22Rv1 (cell line): ENCODE results near the gene KPNA4.

Experiments used
- H3K27ac ChIP-seq: fragments of 450-650 bp; 2 replicates; pipeline ENCODE4 v1.5.1; 2017
- CTCF ChIP-seq: fragments of 450-650 bp; IDR thresholded peaks from 2 replicates; pipeline ENCODE4 v1.5.1; 2017; ENCODE audit warnings: mild to moderate bottlenecking
- ZFX ChIP-seq: fragments of 450-650 bp; IDR thresholded peaks from 2 replicates; pipeline ENCODE4 v1.6.1; 2017; ENCODE audit warnings: antibody characterized with exemption, borderline replicate concordance

KPNA4 gene

DNA sequence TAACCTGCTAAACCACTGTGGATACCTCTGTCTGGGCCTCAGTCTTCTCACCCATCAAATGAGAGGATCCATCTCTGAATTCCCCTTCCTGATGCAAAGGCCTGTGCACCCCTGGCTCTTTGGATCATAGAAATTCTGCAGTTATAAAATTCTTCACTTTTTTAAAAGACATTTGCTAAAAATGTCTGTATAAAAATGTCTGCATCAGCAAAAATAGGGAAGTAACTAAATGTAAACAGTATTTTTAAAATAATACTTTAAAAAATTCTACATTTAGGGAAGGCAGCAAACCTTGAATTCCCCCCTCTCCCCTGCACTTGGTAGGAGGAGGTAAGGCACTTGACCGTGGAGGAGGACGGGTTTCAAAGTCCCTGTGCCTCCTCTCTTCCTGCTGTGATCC lies 90.2 kb downstream of the KPNA4 start:
- TF ChIP-seq CTCF = no peak
- TF ChIP-seq ZFX = no peak
- H3K27ac ChIP-seq = no peak overlapping the region

DNA sequence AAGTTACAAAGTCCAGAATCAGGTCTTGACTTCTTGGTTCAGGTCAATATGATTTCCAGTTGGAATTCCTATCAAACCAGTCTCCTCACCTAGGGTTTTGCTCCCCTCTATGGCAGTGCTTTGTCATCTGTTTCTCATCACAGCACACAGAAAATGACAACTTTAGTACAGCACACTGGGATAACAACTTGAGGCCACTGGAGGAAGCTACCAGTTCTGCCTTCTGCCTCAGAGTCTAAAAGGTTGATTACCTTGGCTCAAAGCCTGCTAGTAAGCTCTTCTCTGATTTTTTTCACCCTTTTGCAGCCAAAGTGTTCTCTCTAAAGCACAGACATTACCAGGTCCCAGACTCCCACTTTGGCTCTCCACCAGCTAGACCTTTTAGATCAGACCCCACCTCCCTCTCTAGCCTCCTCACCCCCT lies 90.9 kb downstream of the KPNA4 start:
- H3K27ac ChIP-seq = no peak overlapping the region
- TF ChIP-seq ZFX (no peak), CTCF (no peak)

- H3K27ac ChIP-seq = no peak overlapping the region
- no peak for TF ChIP-seq CTCF
- TF ChIP-seq ZFX = no peak
Observed at GRCh38 chr3:160473978-160474377, 91.4 kb downstream of the KPNA4 start.

DNA sequence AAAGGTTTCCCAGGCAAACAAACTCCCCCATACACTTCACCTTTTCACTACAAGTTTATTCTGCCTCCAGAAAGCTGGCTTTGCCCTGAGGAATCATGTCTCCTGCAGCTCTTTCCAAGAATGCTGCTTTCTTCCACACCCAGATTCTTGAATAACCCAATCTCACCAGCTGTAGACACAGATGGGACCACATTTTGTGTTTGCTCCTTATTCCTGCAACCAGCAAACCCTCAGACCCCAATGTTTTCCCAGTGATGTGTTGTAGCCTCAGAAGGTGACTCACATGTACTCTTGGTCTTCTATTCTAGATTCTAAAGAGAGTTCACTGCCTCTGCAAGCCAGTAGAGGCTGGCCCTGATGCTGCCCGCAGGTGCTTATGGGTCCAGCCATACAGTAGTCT lies 92.2 kb downstream of the KPNA4 start:
- no peak overlapping the region for H3K27ac ChIP-seq
- TF ChIP-seq CTCF (no peak), ZFX (no peak)

DNA sequence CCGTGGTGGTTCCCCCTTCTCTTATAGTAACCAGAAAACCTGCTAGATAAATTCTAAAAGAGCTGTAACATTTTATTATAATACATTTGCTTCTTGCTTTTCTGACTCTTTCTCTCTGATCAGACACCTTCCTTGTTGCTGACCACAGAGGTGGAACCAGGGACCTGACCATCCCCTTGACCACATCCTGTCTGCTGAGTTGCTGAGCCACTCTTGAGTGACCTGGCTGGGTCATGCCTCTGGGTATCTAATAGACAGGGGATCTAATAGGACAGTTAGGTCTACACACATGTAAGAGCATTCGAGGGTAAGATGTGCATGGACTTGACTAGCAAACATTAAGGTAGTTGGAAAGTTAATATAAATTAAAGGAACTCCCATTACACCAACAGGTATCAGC lies 93.0 kb downstream of the KPNA4 start:
- TF ChIP-seq CTCF (no peak), ZFX (no peak)
- H3K27ac ChIP-seq = no peak overlapping the region

GRCh38 chr3:160471892-160472291 lies 93.5 kb downstream of the KPNA4 start:
- TF ChIP-seq ZFX = no peak
- TF ChIP-seq CTCF = no peak

DNA sequence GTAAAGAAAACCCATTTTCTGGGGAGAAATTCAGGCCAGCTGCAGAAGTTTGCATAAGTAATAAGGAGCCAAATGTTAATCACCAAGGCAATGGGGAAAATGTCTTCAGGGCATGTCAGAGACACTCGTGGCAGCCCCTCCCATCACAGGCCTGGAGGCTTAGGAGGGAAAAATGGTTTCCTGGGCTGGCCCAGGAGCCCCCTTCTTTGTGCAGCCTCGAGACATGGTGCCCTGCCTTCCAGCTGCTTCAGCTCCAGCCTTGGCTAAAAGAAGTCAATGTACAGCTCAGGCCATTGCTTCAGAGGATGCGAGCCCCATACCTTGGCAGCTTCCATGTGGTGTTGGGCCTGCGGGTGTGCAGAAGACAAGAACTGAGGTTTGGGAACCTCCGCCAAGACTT lies 95.2 kb downstream of the KPNA4 start:
- TF ChIP-seq CTCF (no peak), ZFX (no peak)

More at GRCh38 chr3:160471892-160472291, 93.5 kb downstream of the KPNA4 start:
- no peak overlapping the region for H3K27ac ChIP-seq

DNA sequence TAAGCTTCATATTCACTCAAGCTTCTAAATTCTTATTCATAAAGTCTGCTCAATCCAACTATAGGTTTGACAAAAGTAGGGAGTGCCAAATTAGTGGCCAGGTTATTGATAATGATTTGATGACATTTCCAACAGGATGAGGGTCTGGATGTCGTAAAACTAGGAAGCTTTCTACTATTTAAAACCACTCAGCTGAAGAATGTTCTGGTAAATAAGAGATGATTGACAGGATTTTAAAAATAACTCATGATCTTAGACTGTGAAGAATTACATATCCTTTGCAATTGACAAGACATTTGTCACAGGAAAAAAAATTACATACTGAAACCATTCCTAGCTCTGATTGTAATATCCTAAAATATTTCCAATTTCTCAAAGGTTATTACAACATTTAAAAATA lies 100.4 kb downstream of the KPNA4 start:
- TF ChIP-seq CTCF (no peak), ZFX (no peak)
- no peak overlapping the region for H3K27ac ChIP-seq

More for the DNA sequence above, 95.2 kb downstream of the KPNA4 start:
- H3K27ac ChIP-seq = no peak overlapping the region
